HEK293 (cell line): ENCODE data around the gene RAB11A.

Source experiments
- CTCF ChIA-PET: fragments of 350-600 bp; formaldehyde crosslinking; extraction: SDS; loops from one replicate; lab custom pipeline; 2021; ENCODE audit warnings: antibody characterized with exemption; lab: Yijun Ruan, JAX
- POLR2A ChIA-PET: fragments of 300-600 bp; formaldehyde crosslinking; extraction: SDS; loops from one replicate; lab custom pipeline; 2020; ENCODE audit warnings: antibody characterized with exemption, inconsistent platforms; lab: Yijun Ruan, JAX
- H3K27ac ChIP-seq: fragments of 200-500 bp; sonication (Bioruptor generic); 2 replicates; pipeline ENCODE4 v1.5.1; 2014; ENCODE audit warnings: low read depth, low read length, control low read depth, inconsistent platforms; ENCODE audit errors: extremely low read depth
- H3K36me3 ChIP-seq, 2 experiments: fragments of 200-500 bp in 1 of 2; sonication (Bioruptor generic) in 1 of 2; 1 replicate in 1 of 2; 2 replicates in 1 of 2; pipeline ENCODE4 v1.5.1; 2014 to 2017; ENCODE audit warnings: inconsistent platforms in 2 of 2, low read length in 2 of 2; ENCODE audit not compliant: control insufficient read depth in 2 of 2, insufficient read depth in 1 of 2
- H3K4me1 ChIP-seq: fragments of 200-500 bp; sonication (Bioruptor generic); 2 replicates; pipeline ENCODE4 v1.5.1; 2014; ENCODE audit warnings: mild to moderate bottlenecking, low read length, inconsistent platforms; ENCODE audit not compliant: control insufficient read depth, insufficient read depth
- H3K4me3 ChIP-seq: 2 replicates; pipeline ENCODE4 v1.5.1; 2011; ENCODE audit warnings: low read depth, mild to moderate bottlenecking, control low read depth, low read length, moderate library complexity
- H3K9me3 ChIP-seq: fragments of 200-500 bp; sonication (Bioruptor generic); 2 replicates; pipeline ENCODE4 v1.5.1; 2014; ENCODE audit warnings: low read depth, low read length, inconsistent platforms; ENCODE audit not compliant: control insufficient read depth, insufficient read depth
- BCL11B ChIP-seq: fragments of 450-650 bp; formaldehyde crosslinking; IDR thresholded peaks from 2 replicates; pipeline ENCODE4 v1.5.1; 2016; ENCODE audit warnings: low read depth, missing biosample characterization, missing genetic modification characterization
- KLF8 ChIP-seq: fragments of 450-650 bp; formaldehyde crosslinking; IDR thresholded peaks from 2 replicates; pipeline ENCODE4 v1.5.1; 2016; ENCODE audit warnings: missing biosample characterization, missing genetic modification characterization
- PBX3 ChIP-seq: sonication (generic); formaldehyde crosslinking; IDR thresholded peaks from 2 replicates; pipeline ENCODE4 v1.8.1; 2022; ENCODE audit warnings: mild to moderate bottlenecking, moderate library complexity, missing genetic modification reagents
- REPIN1 ChIP-seq: fragments of 450-650 bp; formaldehyde crosslinking; IDR thresholded peaks from 2 replicates; pipeline ENCODE4 v1.5.1; 2017; ENCODE audit warnings: missing biosample characterization, missing genetic modification characterization, low read depth
- SP7 ChIP-seq: fragments of 450-650 bp; formaldehyde crosslinking; IDR thresholded peaks from 2 replicates; pipeline ENCODE4 v1.5.1; 2016; ENCODE audit warnings: missing biosample characterization, missing genetic modification characterization
- ZBTB7A ChIP-seq: fragments of 450-650 bp; formaldehyde crosslinking; IDR thresholded peaks from 2 replicates; pipeline ENCODE4 v1.5.1; 2016; ENCODE audit warnings: low read depth, missing biosample characterization, missing genetic modification characterization
- ZNF132 ChIP-seq: fragments of 450-650 bp; formaldehyde crosslinking; IDR thresholded peaks from 2 replicates; pipeline ENCODE4 v1.5.1; 2017; ENCODE audit warnings: missing biosample characterization, missing genetic modification characterization, borderline replicate concordance
- ZNF140 ChIP-seq: fragments of 450-650 bp; formaldehyde crosslinking; IDR thresholded peaks from 2 replicates; pipeline ENCODE4 v1.5.1; 2016; ENCODE audit warnings: missing biosample characterization, missing genetic modification characterization
- ZNF155 ChIP-seq: fragments of 450-650 bp; formaldehyde crosslinking; IDR thresholded peaks from 2 replicates; pipeline ENCODE4 v1.5.1; 2016; ENCODE audit warnings: missing biosample characterization, missing genetic modification characterization
- ZNF16 ChIP-seq: fragments of 450-650 bp; formaldehyde crosslinking; IDR thresholded peaks from 2 replicates; pipeline ENCODE4 v1.5.1; 2016; ENCODE audit warnings: low read depth, missing biosample characterization, missing genetic modification characterization
- ZNF292 ChIP-seq: fragments of 450-650 bp; formaldehyde crosslinking; IDR thresholded peaks from 2 replicates; pipeline ENCODE4 v1.5.1; 2016; ENCODE audit warnings: low read depth, missing biosample characterization, missing genetic modification characterization, borderline replicate concordance
- ZNF324 ChIP-seq: fragments of 450-650 bp; formaldehyde crosslinking; IDR thresholded peaks from 2 replicates; pipeline ENCODE4 v1.5.1; 2016; ENCODE audit warnings: missing biosample characterization, missing genetic modification characterization
- ZNF513 ChIP-seq: fragments of 450-650 bp; IDR thresholded peaks from 2 replicates; pipeline ENCODE4 v1.5.1; 2018; ENCODE audit warnings: missing biosample characterization, missing genetic modification characterization
- ZNF529 ChIP-seq: fragments of 450-650 bp; formaldehyde crosslinking; IDR thresholded peaks from 2 replicates; pipeline ENCODE4 v1.5.1; 2017; ENCODE audit warnings: missing genetic modification characterization, missing biosample characterization; ENCODE audit not compliant: insufficient replicate concordance
- ZNF548 ChIP-seq: fragments of 450-650 bp; formaldehyde crosslinking; IDR thresholded peaks from 2 replicates; pipeline ENCODE4 v1.5.1; 2016; ENCODE audit warnings: missing biosample characterization, missing genetic modification characterization
- ZNF560 ChIP-seq: fragments of 450-650 bp; formaldehyde crosslinking; IDR thresholded peaks from 2 replicates; pipeline ENCODE4 v1.5.1; 2017; ENCODE audit warnings: missing biosample characterization, missing genetic modification characterization, borderline replicate concordance
- ZNF792 ChIP-seq: fragments of 450-650 bp; formaldehyde crosslinking; IDR thresholded peaks from 2 replicates; pipeline ENCODE4 v1.5.1; 2016; ENCODE audit warnings: missing biosample characterization, missing genetic modification characterization
- ZNF830 ChIP-seq: fragments of 450-650 bp; IDR thresholded peaks from 2 replicates; pipeline ENCODE4 v1.5.0; 2018; ENCODE audit warnings: missing biosample characterization, missing genetic modification characterization, low read depth, mild to moderate bottlenecking, moderate library complexity
- ZSCAN30 ChIP-seq: fragments of 450-650 bp; IDR thresholded peaks from 2 replicates; pipeline ENCODE4 v1.5.1; 2018; ENCODE audit warnings: missing biosample characterization, mild to moderate bottlenecking, missing genetic modification characterization, moderate library complexity

RAB11A gene

GRCh38 chr15:65906396-65906795 is 37.1 kb downstream of the RAB11A start:
- no peak overlapping the region for H3K4me3 ChIP-seq
- ChIA-PET POLR2A (no interaction called here), CTCF (interaction anchor here (0.5 to 1.6 kb wide), 2 partner anchors 8 to 398 kb away, joined by 3 to 5 read pairs; no protein-coding TSS in a partner anchor)
- H3K27ac ChIP-seq, result no peak overlapping the region
- peaks cover 3 to 87% of the 10 kb centered on the region in 2 experiments; a peak in 2 of 3 replicates for H3K36me3 ChIP-seq
- no peaks in the 10 kb centered on the region for H3K4me1 ChIP-seq
- H3K9me3 ChIP-seq, result no peaks in the 10 kb centered on the region
- TF ChIP-seq ZNF513 (tag by site-specific recombination) (no peak), BCL11B (no peak), ZNF529 (tag by site-specific recombination) (no peak), REPIN1 (tag by site-specific recombination) (no peak), ZSCAN30 (tag by site-specific recombination) (no peak), KLF8 (tag by site-specific recombination) (no peak), ZNF548 (tag by site-specific recombination) (no peak), ZNF830 (tag by site-specific recombination) (no peak)
- TF ChIP-seq, all 188 proteins: peak for 0

GRCh38 chr15:65907661-65908060 is 38.4 kb downstream of the RAB11A start:
- Histone ChIP-seq H3K27ac (no peak overlapping the region), H3K9me3 (no peaks in the 10 kb centered on the region), H3K36me3 (peaks cover 3 to 88% of the 10 kb centered on the region in 2 experiments; a peak in 2 of 3 replicates), H3K4me1 (no peaks in the 10 kb centered on the region), H3K4me3 (no peak overlapping the region)
- no peak for TF ChIP-seq ZBTB7A (tag by site-specific recombination)
- no peak for TF ChIP-seq ZNF132 (tag by site-specific recombination)
- TF ChIP-seq ZNF155 (tag by site-specific recombination), result no peak
- no peak for TF ChIP-seq SP7 (tag by site-specific recombination)
- TF ChIP-seq ZNF548 (tag by site-specific recombination), result no peak
- no peak for TF ChIP-seq ZNF792 (tag by site-specific recombination)
- TF ChIP-seq PBX3 (CRISPR knock-in tag), result no peak
- no peak for TF ChIP-seq ZNF324 (tag by site-specific recombination)
- ChIA-PET CTCF (interaction anchor here (0.6 to 1.6 kb wide), 2 partner anchors 9 to 269 kb away, joined by 3 to 5 read pairs; no protein-coding TSS in a partner anchor), POLR2A (no interaction called here)

- no peaks in the 10 kb centered on the region for H3K9me3 ChIP-seq
- POLR2A ChIA-PET, result interaction anchor here (2.2 kb wide), 1 partner anchor 40 kb away, joined by 5 read pairs; the partner anchor contains the start of gene RAB11A
- no peak for TF ChIP-seq ZNF292 (tag by site-specific recombination)
- TF ChIP-seq ZNF140 (tag by site-specific recombination), result no peak
- no peak for TF ChIP-seq ZNF560 (tag by site-specific recombination)
- TF ChIP-seq ZNF16 (tag by site-specific recombination), result no peak
- TF ChIP-seq, all 188 proteins: peak for 0
- peaks cover 3 to 80% of the 10 kb centered on the region in 2 experiments; a peak in 2 of 3 replicates for H3K36me3 ChIP-seq
- H3K4me1 ChIP-seq, result no peaks in the 10 kb centered on the region
- CTCF ChIA-PET, result no interaction called here
- H3K27ac ChIP-seq, result no peak overlapping the region
- H3K4me3 ChIP-seq, result no peak overlapping the region
These were observed 39.6 kb downstream of the RAB11A start for GRCh38 chr15:65908876-65909275.
